Inflammatory macrophage (primary cell): ENCODE data around the gene PALS2.

Experiments
- DNase-seq, 2 donors: peaks; one replicate each; pipeline ENCODE4 v3.0.0-alpha.2; 2020 to 2022

Gene PALS2

GRCh38 chr7:24595671-24596418 is 22.6 kb downstream of the PALS2 start:
- DNase-seq: no peak

GRCh38 chr7:24597014-24597413 is 23.8 kb downstream of the PALS2 start:
- DNase-seq: no peak

- no peak for DNase-seq
Measured at GRCh38 chr7:24601600-24601999, 28.3 kb downstream of the PALS2 start.

GRCh38 chr7:24602860-24603456 is 29.7 kb downstream of the PALS2 start:
- DNase-seq: no peak

GRCh38 chr7:24604630-24605029 is 31.4 kb downstream of the PALS2 start:
- no peak for DNase-seq

- no peak for DNase-seq
Measured at GRCh38 chr7:24608504-24608903, 35.3 kb downstream of the PALS2 start.

GRCh38 chr7:24609059-24609458 is 35.8 kb downstream of the PALS2 start:
- DNase-seq: no peak

- DNase-seq: no peak
Measured at GRCh38 chr7:24609570-24609969, 36.3 kb downstream of the PALS2 start.

GRCh38 chr7:24611130-24611529 is 37.9 kb downstream of the PALS2 start:
- DNase-seq: no peak

- DNase-seq: no peak
Measured at GRCh38 chr7:24617957-24618616, 44.8 kb downstream of the PALS2 start.

- DNase-seq: no peak
Measured at GRCh38 chr7:24619978-24620377, 46.7 kb downstream of the PALS2 start.

- DNase-seq: no peak
Measured at GRCh38 chr7:24622646-24623182, 49.5 kb downstream of the PALS2 start.
